Keratinocyte (primary cell): ENCODE results near the gene CCR9.

Source experiments
- CTCF ChIP-seq, 3 experiments: IDR thresholded peaks in 1 of 3; conservative IDR thresholded peaks in 1 of 3; optimal IDR thresholded peaks in 1 of 3; 2 replicates in 2 of 3; 3 replicates in 1 of 3; pipeline versions ENCODE3 to v1.5.1; 2011; ENCODE audit warnings: low read length in 3 of 3, mild to moderate bottlenecking in 3 of 3, moderate library complexity in 2 of 3, control low read depth in 1 of 3, inconsistent platforms in 1 of 3; ENCODE audit not compliant: insufficient read depth in 2 of 3; ENCODE audit errors: extremely low read depth in 1 of 3
- EZH2 ChIP-seq: IDR thresholded peaks from one replicate; pipeline ENCODE4 v1.6.1; 2012; ENCODE audit warnings: inconsistent platforms, mild to moderate bottlenecking, low read length, moderate library complexity

DNA sequence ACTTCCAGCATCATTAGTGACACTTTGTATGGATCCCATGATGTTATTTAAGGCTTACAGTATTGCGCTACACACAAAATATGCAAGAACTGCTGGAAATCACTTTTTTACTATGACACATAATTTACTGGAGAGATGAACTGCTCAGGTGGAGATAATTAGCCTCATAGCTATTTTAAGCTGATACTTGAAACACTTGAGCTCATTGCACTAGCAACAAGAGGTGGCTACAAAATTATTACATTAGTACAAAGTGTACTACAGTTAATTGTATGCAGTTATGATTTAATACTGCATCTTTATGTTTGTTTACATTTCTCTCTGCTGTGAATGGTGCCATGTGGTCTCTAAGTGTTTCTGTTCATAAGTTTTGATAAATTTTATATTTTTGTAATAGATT lies 38.0 kb upstream of the CCR9 start:
- TF ChIP-seq CTCF (optimal IDR thresholded peaks at IDR 0.05 in 1 of 3, IDR thresholded peaks at IDR 0.05 in 1 of 3, conservative IDR thresholded peaks at IDR 0.05 in 1 of 3; ENCODE audit: extremely low read depth in 1 of 3, insufficient read depth in 2 of 3, low read length in 3 of 3) (no peak), EZH2 (no peak)
